ENCODE measurements around the gene NKX6-2. TPM values are rescaled to one million over a fixed set of nuclear protein-coding genes. Genes with fewer than 3 reads are reported as not detected.

NKX6-2 gene
- polyA plus RNA-seq, 1 donor from 2014 or later, result not detected

DNA sequence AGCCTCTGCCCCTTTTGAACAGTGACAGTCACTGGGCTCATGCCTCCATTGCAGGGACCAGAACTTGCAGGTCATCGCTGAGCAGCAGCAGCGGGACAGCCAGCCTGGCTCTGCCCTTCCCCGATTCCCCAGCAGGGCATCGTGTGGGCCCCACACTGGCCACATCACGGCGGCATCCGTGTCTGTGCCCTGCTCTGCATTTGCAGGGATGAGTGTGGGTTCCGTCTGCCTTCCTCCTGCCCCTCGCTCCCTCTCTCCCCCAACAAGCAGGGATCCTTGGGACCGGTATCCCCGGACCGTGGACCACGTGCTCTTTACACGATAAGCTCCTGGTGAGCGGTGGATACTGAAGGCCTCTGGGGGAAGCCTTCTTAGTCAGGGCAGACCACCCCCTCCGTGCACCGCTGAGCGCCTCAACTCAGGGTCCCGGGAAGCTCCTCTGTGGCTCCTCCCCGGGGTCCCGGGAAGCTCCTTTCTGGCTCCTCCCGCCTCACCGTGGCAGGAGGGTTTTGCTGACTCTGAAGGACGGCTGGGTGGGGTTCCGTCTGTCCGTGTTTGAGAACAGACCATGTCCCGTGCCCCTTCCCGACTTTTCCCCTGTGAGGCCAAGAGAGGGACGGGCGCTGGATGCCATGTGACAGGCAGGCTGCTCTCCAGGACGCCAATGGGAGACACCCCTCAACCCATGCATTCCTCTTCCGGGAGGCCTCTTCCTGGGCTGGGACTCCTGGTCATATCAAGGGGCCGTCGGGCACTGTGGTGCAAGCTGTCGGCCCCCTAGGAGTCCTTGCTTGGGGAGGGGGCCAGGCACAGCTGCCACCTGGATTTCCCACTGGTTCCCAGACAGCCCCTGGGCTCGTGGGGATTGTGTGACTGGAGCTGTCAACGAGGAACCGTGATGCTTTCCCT, 23.5 kb upstream of the NKX6-2 start:
- no peak overlapping the region for H3K4me3 ChIP-seq (ENCODE audit: low read length)
- H3F3A ChIP-seq (ENCODE audit: insufficient read depth, low read length, poor library complexity, severe bottlenecking), result no peaks in the 10 kb centered on the region
- no peak overlapping the region for H3K9ac ChIP-seq (ENCODE audit: low read length)
- H4K20me1 ChIP-seq (ENCODE audit: insufficient read depth), result no peaks in the 10 kb centered on the region
- H3K4me2 ChIP-seq (ENCODE audit: low read length), result no peak overlapping the region
- no peak overlapping the region for H3K27ac ChIP-seq (ENCODE audit: low read length)
- H3K27me3 ChIP-seq (ENCODE audit: insufficient read depth, low read depth, low read length), result no peaks in the 10 kb centered on the region
- no peaks in the 10 kb centered on the region for H3K9me2 ChIP-seq (ENCODE audit: insufficient read depth, low read length)
- no peaks in the 10 kb centered on the region for H3K36me3 ChIP-seq (ENCODE audit: insufficient read depth, low read length)
- H3K79me2 ChIP-seq (replicated peaks; ENCODE audit: insufficient read depth, low read length), result no peaks in the 10 kb centered on the region
- H2AFZ ChIP-seq (ENCODE audit: low read depth, low read length), result no peak overlapping the region
- no peaks in the 10 kb centered on the region for H3K9me3 ChIP-seq (ENCODE audit: low read length)
- TF ChIP-seq, protein P1, sequence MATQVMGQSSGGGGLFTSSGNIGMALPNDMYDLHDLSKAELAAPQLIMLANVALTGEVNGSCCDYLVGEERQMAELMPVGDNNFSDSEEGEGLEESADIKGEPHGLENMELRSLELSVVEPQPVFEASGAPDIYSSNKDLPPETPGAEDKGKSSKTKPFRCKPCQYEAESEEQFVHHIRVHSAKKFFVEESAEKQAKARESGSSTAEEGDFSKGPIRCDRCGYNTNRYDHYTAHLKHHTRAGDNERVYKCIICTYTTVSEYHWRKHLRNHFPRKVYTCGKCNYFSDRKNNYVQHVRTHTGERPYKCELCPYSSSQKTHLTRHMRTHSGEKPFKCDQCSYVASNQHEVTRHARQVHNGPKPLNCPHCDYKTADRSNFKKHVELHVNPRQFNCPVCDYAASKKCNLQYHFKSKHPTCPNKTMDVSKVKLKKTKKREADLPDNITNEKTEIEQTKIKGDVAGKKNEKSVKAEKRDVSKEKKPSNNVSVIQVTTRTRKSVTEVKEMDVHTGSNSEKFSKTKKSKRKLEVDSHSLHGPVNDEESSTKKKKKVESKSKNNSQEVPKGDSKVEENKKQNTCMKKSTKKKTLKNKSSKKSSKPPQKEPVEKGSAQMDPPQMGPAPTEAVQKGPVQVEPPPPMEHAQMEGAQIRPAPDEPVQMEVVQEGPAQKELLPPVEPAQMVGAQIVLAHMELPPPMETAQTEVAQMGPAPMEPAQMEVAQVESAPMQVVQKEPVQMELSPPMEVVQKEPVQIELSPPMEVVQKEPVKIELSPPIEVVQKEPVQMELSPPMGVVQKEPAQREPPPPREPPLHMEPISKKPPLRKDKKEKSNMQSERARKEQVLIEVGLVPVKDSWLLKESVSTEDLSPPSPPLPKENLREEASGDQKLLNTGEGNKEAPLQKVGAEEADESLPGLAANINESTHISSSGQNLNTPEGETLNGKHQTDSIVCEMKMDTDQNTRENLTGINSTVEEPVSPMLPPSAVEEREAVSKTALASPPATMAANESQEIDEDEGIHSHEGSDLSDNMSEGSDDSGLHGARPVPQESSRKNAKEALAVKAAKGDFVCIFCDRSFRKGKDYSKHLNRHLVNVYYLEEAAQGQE (IDR thresholded peaks at IDR 0.05; ENCODE audit: borderline replicate concordance), result no peak
- TF ChIP-seq EZH2 (IDR thresholded peaks at IDR 0.05; ENCODE audit: borderline replicate concordance, insufficient read depth, low read length, poor library complexity, severe bottlenecking), result no peak
- TF ChIP-seq RAD21 (conservative IDR thresholded peaks at IDR 0.05), result no peak
- TF ChIP-seq SMC3 (conservative IDR thresholded peaks at IDR 0.05; ENCODE audit: poor library complexity), result no peak
- TF ChIP-seq EP300 (conservative IDR thresholded peaks at IDR 0.05; ENCODE audit: poor library complexity, severe bottlenecking), result no peak
- no peak for TF ChIP-seq TAF1 (IDR thresholded peaks at IDR 0.05; ENCODE audit: low read depth)
- TF ChIP-seq MXI1 (conservative IDR thresholded peaks at IDR 0.05; ENCODE audit: poor library complexity, severe bottlenecking), result no peak
- TF ChIP-seq POLR2AphosphoS5 (IDR thresholded peaks at IDR 0.05), result no peak

DNA sequence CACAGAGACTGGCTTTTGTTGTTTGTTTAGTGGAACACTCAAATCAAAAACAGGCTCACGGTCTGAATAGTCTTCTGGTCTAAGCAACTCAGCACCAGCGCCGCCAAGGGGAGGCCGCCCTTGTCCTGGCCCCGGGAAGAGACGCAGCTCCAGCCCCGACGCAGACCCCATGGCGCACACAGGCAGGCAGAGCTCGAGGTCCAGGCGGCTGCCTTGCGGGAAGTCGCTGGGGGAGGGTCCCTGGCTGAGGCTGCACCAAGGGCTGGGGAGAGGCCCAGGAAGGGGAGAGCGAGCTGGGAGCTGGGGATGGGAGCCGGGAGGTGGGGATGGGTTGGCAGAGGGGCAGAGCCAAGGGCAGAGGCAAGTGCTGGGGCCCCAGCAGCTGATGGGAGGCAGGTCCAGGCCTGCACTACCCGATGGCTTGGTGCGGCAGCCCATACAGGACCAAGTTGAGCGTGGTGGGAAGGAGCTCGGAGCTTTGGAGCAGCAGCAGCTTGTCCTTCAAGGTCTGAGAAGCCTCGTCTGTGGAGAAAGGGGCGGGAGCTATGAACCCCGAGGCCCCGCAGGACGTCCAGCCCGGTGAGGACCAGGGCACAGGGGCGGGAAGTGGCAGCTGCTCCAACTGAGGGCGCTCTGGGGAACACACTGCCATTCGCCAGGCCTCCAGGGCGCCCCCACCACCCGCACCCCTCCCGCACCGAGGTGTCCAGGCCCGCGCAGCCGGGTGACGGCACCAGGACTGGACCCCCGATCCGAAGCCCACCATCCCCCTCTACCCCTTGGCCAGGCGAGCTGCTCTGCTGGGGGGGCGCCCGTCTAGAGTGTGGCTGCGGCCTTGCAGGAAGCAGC, 22.7 kb upstream of the NKX6-2 start:
- no peaks in the 10 kb centered on the region for H3K9me3 ChIP-seq (ENCODE audit: low read length)
- no peak overlapping the region for H3K27ac ChIP-seq (ENCODE audit: low read length)
- no peaks in the 10 kb centered on the region for H3K9me2 ChIP-seq (ENCODE audit: insufficient read depth, low read length)
- no peaks in the 10 kb centered on the region for H4K20me1 ChIP-seq (ENCODE audit: insufficient read depth)
- no peak overlapping the region for H3K4me2 ChIP-seq (ENCODE audit: low read length)
- no peaks in the 10 kb centered on the region for H3F3A ChIP-seq (ENCODE audit: insufficient read depth, low read length, poor library complexity, severe bottlenecking)
- H3K4me3 ChIP-seq (ENCODE audit: low read length), result no peak overlapping the region
- no peak for TF ChIP-seq TAF1 (IDR thresholded peaks at IDR 0.05; ENCODE audit: low read depth)
- no peak for TF ChIP-seq EP300 (conservative IDR thresholded peaks at IDR 0.05; ENCODE audit: poor library complexity, severe bottlenecking)
- no peak for TF ChIP-seq EZH2 (IDR thresholded peaks at IDR 0.05; ENCODE audit: borderline replicate concordance, insufficient read depth, low read length, poor library complexity, severe bottlenecking)
- no peak for TF ChIP-seq RAD21 (conservative IDR thresholded peaks at IDR 0.05)
- TF ChIP-seq POLR2AphosphoS5 (IDR thresholded peaks at IDR 0.05), result no peak
- H3K27me3 ChIP-seq (ENCODE audit: insufficient read depth, low read depth, low read length), result no peaks in the 10 kb centered on the region
- H3K36me3 ChIP-seq (ENCODE audit: insufficient read depth, low read length), result no peaks in the 10 kb centered on the region
- H2AFZ ChIP-seq (ENCODE audit: low read depth, low read length), result no peak overlapping the region
- H3K9ac ChIP-seq (ENCODE audit: low read length), result no peak overlapping the region
- H3K79me2 ChIP-seq (replicated peaks; ENCODE audit: insufficient read depth, low read length), result no peaks in the 10 kb centered on the region
